K562 (cell line): ENCODE results near the gene SLFNL1. TPM values are rescaled to one million over a fixed set of nuclear protein-coding genes. Genes with fewer than 3 reads are reported as not detected.

Source experiments
- ARID1B ChIP-seq: fragments of 450-650 bp; IDR thresholded peaks from 2 replicates; pipeline ENCODE4 v1.6.1; 2016; ENCODE audit warnings: antibody characterized with exemption, mild to moderate bottlenecking, inconsistent platforms
- CBFB ChIP-seq: sonication (generic); formaldehyde crosslinking; IDR thresholded peaks from 2 replicates; pipeline ENCODE4 v1.4.0; 2020; ENCODE audit warnings: mild to moderate bottlenecking, missing genetic modification reagents
- GMEB1 ChIP-seq: fragments of 250-450 bp; sonication (Bioruptor Pico); IDR thresholded peaks from 2 replicates; pipeline ENCODE4 v1.4.0; 2020; ENCODE audit warnings: mild to moderate bottlenecking
- GTF2A2 ChIP-seq: IDR thresholded peaks from 2 replicates; pipeline ENCODE4 v1.6.1; 2016; ENCODE audit warnings: mild to moderate bottlenecking, missing genetic modification characterization, missing compliant biosample characterization
- GTF3C2 ChIP-seq: IDR thresholded peaks from 3 replicates; pipeline ENCODE4 v1.6.1; 2011; ENCODE audit warnings: borderline replicate concordance, mild to moderate bottlenecking, moderate library complexity; ENCODE audit not compliant: insufficient read length; ENCODE audit errors: extremely low read depth
- HNRNPK ChIP-seq: fragments of 200-400 bp; formaldehyde crosslinking; IDR thresholded peaks from one replicate; pipeline ENCODE4 v1.6.1; 2018; ENCODE audit warnings: mild to moderate bottlenecking, low read depth, low read length; ENCODE audit not compliant: poor library complexity, severe bottlenecking
- KLF13 ChIP-seq: fragments of 450-650 bp; IDR thresholded peaks from 2 replicates; pipeline ENCODE4 v1.6.1; 2016; ENCODE audit warnings: missing genetic modification characterization, low read depth, mild to moderate bottlenecking, missing compliant biosample characterization, moderate library complexity, borderline replicate concordance
- MXI1 ChIP-seq: IDR thresholded peaks from 2 replicates; pipeline ENCODE4 v1.6.1; 2011; ENCODE audit warnings: low read depth, mild to moderate bottlenecking, improper control_type of control experiment, low read length
- NCOA6 ChIP-seq: fragments of 450-650 bp; IDR thresholded peaks from 2 replicates; pipeline ENCODE4 v1.6.1; 2017; ENCODE audit warnings: mild to moderate bottlenecking
- NR4A1 ChIP-seq, 2 experiments: fragments of 250-450 bp in 1 of 2; fragments of 450-650 bp in 1 of 2; sonication (Bioruptor Pico) in 1 of 2; IDR thresholded peaks; 2 replicates each; pipeline versions ENCODE4 v1.4.0 to v1.6.1; 2016 to 2020; ENCODE audit warnings: mild to moderate bottlenecking in 2 of 2, missing compliant biosample characterization in 1 of 2, missing genetic modification characterization in 1 of 2, moderate library complexity in 1 of 2
- POLR2AphosphoS5 ChIP-seq: IDR thresholded peaks from 2 replicates; pipeline ENCODE4 v1.6.1; 2011; ENCODE audit warnings: mild to moderate bottlenecking, low read depth, low read length, moderate library complexity; ENCODE audit not compliant: control insufficient read depth, insufficient read depth
- TFAP4 ChIP-seq: sonication (generic); formaldehyde crosslinking; IDR thresholded peaks from 2 replicates; pipeline ENCODE4 v1.8.0; 2022; ENCODE audit warnings: missing genetic modification reagents, mild to moderate bottlenecking, moderate library complexity, borderline replicate concordance
- ZNF12 ChIP-seq: sonication (generic); formaldehyde crosslinking; IDR thresholded peaks from 2 replicates; pipeline ENCODE4 v1.4.0; 2020; ENCODE audit warnings: mild to moderate bottlenecking, missing genetic modification reagents
- ZSCAN29 ChIP-seq: fragments of 450-650 bp; IDR thresholded peaks from 2 replicates; pipeline ENCODE4 v1.6.1; 2017
- polyA plus RNA-seq, 8 experiments: library from polyadenylated mRNA; depleted of rRNA in 4 of 8; stranded (reverse) in 5 of 8; unstranded in 3 of 8; fragments of >200 nt; fragmentation: Nextera tagmentation in 2 of 8; fragmentation: Illumina TruSeq in 1 of 8; extraction: Ambion mirVana in 2 of 8; extraction: Trizol in 1 of 8; gene quantifications; 2 replicates each; pipeline versions ENCODE4 v1.2.1 to v1.2.3, GENCODE V29; 2011 to 2014; ENCODE audit warnings: inconsistent platforms in 1 of 8, missing spikeins in 1 of 8
- total RNA-seq, 7 experiments: library from RNA; depleted of rRNA in 6 of 7; stranded (reverse); fragments of >200 nt in 6 of 7; fragmentation: Illumina TruSeq in 2 of 7; extraction: Trizol in 2 of 7; gene quantifications; 2 replicates each; pipeline versions ENCODE4 v1.2.1 to v1.2.3, GENCODE V29; 2011 to 2021; ENCODE audit warnings: low replicate concordance in 1 of 7

Gene SLFNL1
- total and polyA plus RNA-seq, 9 of the 15 experiments (the other 6 are each of a cell fraction or from before 2014, with no cell fraction given), result 0.05 to 0.14 (median 0.06) TPM; not detected in 5

DNA sequence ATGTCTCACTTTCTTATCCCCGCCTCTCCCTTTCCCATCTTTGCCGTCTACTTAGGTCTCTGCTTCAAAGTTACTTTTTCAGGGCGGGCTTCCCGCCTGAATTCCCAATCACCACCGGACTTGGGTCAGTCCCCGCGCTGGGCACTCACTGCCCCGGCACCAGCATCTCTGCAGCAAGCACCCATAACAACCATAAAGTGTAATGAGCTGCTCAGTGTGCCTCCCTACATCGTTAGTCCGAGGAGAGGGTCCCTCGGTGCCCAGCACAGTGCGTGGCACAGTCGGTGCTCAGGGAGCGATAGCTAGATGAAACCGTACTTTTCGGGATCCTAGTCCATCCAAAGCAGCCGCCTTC is 42.7 kb downstream of the SLFNL1 start (continued):
- no peak for TF ChIP-seq GTF3C2
- TF ChIP-seq ZNF12 (CRISPR knock-in tag), result no peak
- no peak for TF ChIP-seq GTF2A2 (tag)
- TF ChIP-seq GMEB1 (CRISPR knock-in tag), result no peak
- no peak for TF ChIP-seq HNRNPK
- no peak for TF ChIP-seq NR4A1 (CRISPR knock-in tag; IDR thresholded peaks at IDR 0.05)
- TF ChIP-seq NR4A1 (tag; IDR thresholded peaks at IDR 0.05), result no peak
- TF ChIP-seq TFAP4, result no peak
- TF ChIP-seq CBFB (CRISPR knock-in tag), result no peak
- TF ChIP-seq POLR2AphosphoS5, result no peak
- TF ChIP-seq ZSCAN29, result no peak
- no peak for TF ChIP-seq MXI1
- TF ChIP-seq ARID1B, result no peak
- TF ChIP-seq NCOA6, result no peak
- no peak for TF ChIP-seq KLF13 (tag)
